A673 (cell line): ENCODE data around the gene BEST1.

Experiments
- CTCF ChIP-seq: fragments of 300-800, 200-600 bp; sonication (generic); conservative IDR thresholded peaks from 2 replicates; pipeline ENCODE4 v1.5.1; 2017; ENCODE audit warnings: low read depth, mild to moderate bottlenecking, antibody characterized with exemption, low read length, moderate library complexity, mixed read lengths
- EZH2 ChIP-seq: fragments of 200-600 bp; sonication (generic); IDR thresholded peaks from 2 replicates; pipeline ENCODE4 v1.6.1; 2017; ENCODE audit warnings: borderline replicate concordance, low read depth, mild to moderate bottlenecking, mixed read lengths, antibody characterized with exemption, low read length; ENCODE audit not compliant: poor library complexity, severe bottlenecking

- TF ChIP-seq CTCF (no peak), EZH2 (no peak)
These were observed 7.0 kb downstream of the BEST1 start for GRCh38 chr11:61957021-61957770.
